CD4-positive, alpha-beta T cell (primary cell): ENCODE results near the gene SYTL5. TPM values are rescaled to one million over a fixed set of nuclear protein-coding genes. Genes with fewer than 3 reads are reported as not detected.

Experiments used
- ATAC-seq: fragments of 200-7000 bp; cut with Tn5 transposase; one replicate; pipeline ENCODE4 v1.10.0; 2022; ENCODE audit warnings: mild to moderate bottlenecking; ENCODE audit not compliant: poor library complexity
- CTCF ChIA-PET: fragments of 350-600 bp; sonication (Branson Sonifier 250); formaldehyde crosslinking; loops from one replicate; lab custom pipeline; 2021; ENCODE audit warnings: antibody characterized with exemption, inconsistent platforms; lab: Charles Lee
- POLR2A ChIA-PET: fragments of 350-600 bp; sonication (Branson Sonifier 250); formaldehyde crosslinking; loops from one replicate; lab custom pipeline; 2021; ENCODE audit warnings: antibody characterized with exemption, inconsistent platforms; lab: Charles Lee
- DNase-seq, 14 experiments: peaks; one replicate each; pipeline ENCODE4 v3.0.0-alpha.2; 2013 to 2020; ENCODE audit warnings: mixed read lengths in 2 of 14
- H3K27ac ChIP-seq, 2 donors: one replicate each; pipeline versions ENCODE4 v1.5.1 to v1.7.0; 2013; ENCODE audit warnings: low read length in 2 of 2, low read depth in 1 of 2, mild to moderate bottlenecking in 1 of 2
- H3K27me3 ChIP-seq, 2 experiments: 1 replicate in 1 of 2; 2 replicates in 1 of 2; pipeline versions ENCODE4 v1.6.1 to v1.7.0; 2013; ENCODE audit warnings: low read length in 2 of 2, control low read depth in 1 of 2, mild to moderate bottlenecking in 1 of 2, moderate library complexity in 1 of 2; ENCODE audit not compliant: insufficient read depth in 2 of 2, control insufficient read depth in 1 of 2
- H3K36me3 ChIP-seq: one replicate; pipeline ENCODE4 v1.6.1; 2013; ENCODE audit warnings: low read length, control low read depth; ENCODE audit not compliant: insufficient read depth
- H3K4me1 ChIP-seq: one replicate; pipeline ENCODE4 v1.6.1; 2013; ENCODE audit warnings: low read length, control low read depth; ENCODE audit not compliant: insufficient read depth
- H3K4me3 ChIP-seq: one replicate; pipeline ENCODE4 v1.5.1; 2013; ENCODE audit warnings: mild to moderate bottlenecking, low read length, moderate library complexity
- H3K9me3 ChIP-seq, 2 experiments: 1 replicate in 1 of 2; 2 replicates in 1 of 2; pipeline versions ENCODE4 v1.6.1 to v1.7.0; 2013; ENCODE audit warnings: low read length in 2 of 2, mild to moderate bottlenecking in 2 of 2, control low read depth in 1 of 2, moderate library complexity in 1 of 2; ENCODE audit not compliant: control insufficient read depth in 1 of 2, insufficient read depth in 1 of 2
- H3K27ac Mint-ChIP-seq: one replicate; pipeline ENCODE4 v1.8.0; 2020; ENCODE audit warnings: mixed read lengths
- H3K27me3 Mint-ChIP-seq: one replicate; pipeline ENCODE4 v1.8.0; 2021; ENCODE audit warnings: mixed read lengths
- H3K36me3 Mint-ChIP-seq: one replicate; pipeline ENCODE4 v1.8.0; 2021; ENCODE audit warnings: low read depth, mixed read lengths
- H3K4me1 Mint-ChIP-seq: one replicate; pipeline ENCODE4 v1.8.0; 2021; ENCODE audit warnings: low read depth, mixed read lengths
- H3K4me3 Mint-ChIP-seq: one replicate; pipeline ENCODE4 v1.8.0; 2020; ENCODE audit warnings: mild to moderate bottlenecking, mixed read lengths
- H3K9me3 Mint-ChIP-seq: one replicate; pipeline ENCODE4 v1.8.0; 2020; ENCODE audit warnings: mixed read lengths
- CTCF ChIP-seq: fragments of 200-600 bp; IDR thresholded peaks from one replicate; pipeline ENCODE4 v1.8.0; 2022; ENCODE audit warnings: antibody characterized with exemption, mild to moderate bottlenecking
- intact Hi-C, 2 experiments: fragments of 100-400 bp; cut with DNase I in 1 of 2; cut with micrococcal nuclease in 1 of 2; formaldehyde crosslinking; loops; one replicate each; pipeline versions ENCODE4 v1.15.1 to v1.9.0; 2023 to 2025; cut with DNase I, micrococcal nuclease
- total RNA-seq, 174 experiments: library from RNA in 2 of 174; stranded (reverse) in 2 of 174; gene quantifications; one replicate each; pipeline ENCODE4 v1.2.3 and lab custom pipeline; 2021 to 2026

SYTL5 gene
- total RNA-seq, 2 experiments from 2014 or later = not detected

DNA sequence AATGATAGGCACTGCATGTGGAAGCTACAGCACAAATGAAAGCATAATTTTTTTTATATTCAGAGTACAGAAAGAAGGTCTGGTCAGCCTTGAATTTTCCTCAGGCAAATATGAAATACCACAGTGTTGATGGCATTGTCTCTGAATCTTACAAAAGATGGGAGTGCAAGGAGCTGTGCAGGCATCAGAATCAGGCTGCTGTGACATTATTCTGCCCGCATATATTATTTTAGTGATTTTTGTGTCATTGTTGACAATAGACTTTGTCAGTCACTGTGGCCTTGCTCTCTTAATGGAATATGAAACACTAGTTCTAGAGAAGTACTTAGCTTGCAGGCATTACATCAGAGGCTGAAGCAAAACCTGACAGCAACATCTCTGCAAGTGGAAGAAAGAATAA lies 42.5 kb downstream of the SYTL5 start:
- TF ChIP-seq CTCF = no peak
- Histone ChIP-seq H3K4me1 (no peaks in the 10 kb centered on the region), H3K27me3 (no peaks in the 10 kb centered on the region), H3K9me3 (no peaks in the 10 kb centered on the region), H3K36me3 (no peaks in the 10 kb centered on the region), H3K27ac (no peak overlapping the region), H3K4me3 (no peak overlapping the region)
- ATAC-seq (no peak), DNase-seq (no peak)
- intact Hi-C loops = no loop called here
- ChIA-PET POLR2A (no interaction called here), CTCF (no interaction called here)
- no peaks in the 10 kb centered on the region for H3K4me1 Mint-ChIP-seq
- no peak overlapping the region for H3K27ac Mint-ChIP-seq
- H3K27me3 Mint-ChIP-seq = no peaks in the 10 kb centered on the region
- no peaks in the 10 kb centered on the region for H3K36me3 Mint-ChIP-seq
- H3K9me3 Mint-ChIP-seq = no peaks in the 10 kb centered on the region
- no peak overlapping the region for H3K4me3 Mint-ChIP-seq

GRCh38 chrX:38050806-38051205 lies 44.5 kb downstream of the SYTL5 start:
- no peaks in the 10 kb centered on the region for H3K27me3 Mint-ChIP-seq
- H3K4me1 Mint-ChIP-seq = no peaks in the 10 kb centered on the region
- ChIA-PET CTCF (no interaction called here), POLR2A (no interaction called here)
- H3K27ac Mint-ChIP-seq = no peak overlapping the region
- H3K36me3 ChIP-seq = no peaks in the 10 kb centered on the region
- TF ChIP-seq CTCF = no peak
- no peak overlapping the region for H3K4me3 ChIP-seq
- H3K4me1 ChIP-seq = no peaks in the 10 kb centered on the region
- H3K4me3 Mint-ChIP-seq = no peak overlapping the region
- no peaks in the 10 kb centered on the region for H3K9me3 Mint-ChIP-seq
- H3K27me3 ChIP-seq = no peaks in the 10 kb centered on the region
- no peaks in the 10 kb centered on the region for H3K9me3 ChIP-seq
- intact Hi-C loops = no loop called here
- DNase-seq (no peak), ATAC-seq (no peak)
- no peak overlapping the region for H3K27ac ChIP-seq
- H3K36me3 Mint-ChIP-seq = no peaks in the 10 kb centered on the region

DNA sequence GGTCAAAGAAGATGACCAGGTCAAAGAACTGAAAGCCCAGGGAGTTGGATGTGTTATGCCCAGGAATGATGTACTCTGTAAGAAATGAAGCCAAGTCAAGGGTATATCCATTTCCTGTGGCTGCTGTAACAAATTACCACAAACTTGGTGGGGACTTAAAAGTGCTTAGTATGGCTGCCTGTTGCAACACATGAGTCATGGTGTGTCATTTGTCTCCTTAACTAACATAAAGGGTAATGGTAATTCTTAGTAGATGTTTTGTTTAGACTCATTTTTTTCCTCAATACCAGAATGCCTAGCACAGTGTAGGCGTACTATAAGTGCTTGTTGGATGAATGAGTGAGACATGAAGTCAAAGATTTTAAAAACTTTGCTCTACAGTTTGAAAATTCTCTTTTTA lies 45.7 kb downstream of the SYTL5 start:
- H3K27me3 Mint-ChIP-seq = no peaks in the 10 kb centered on the region
- no peak for DNase-seq
- no peaks in the 10 kb centered on the region for H3K9me3 Mint-ChIP-seq
- H3K4me3 Mint-ChIP-seq = no peak overlapping the region
- H3K9me3 ChIP-seq = no peaks in the 10 kb centered on the region
- intact Hi-C loops = no loop called here
- no peak overlapping the region for H3K27ac ChIP-seq
- H3K27me3 ChIP-seq = no peaks in the 10 kb centered on the region
- no peaks in the 10 kb centered on the region for H3K36me3 ChIP-seq
- no peak for ATAC-seq
- H3K27ac Mint-ChIP-seq = no peak overlapping the region
- no peaks in the 10 kb centered on the region for H3K36me3 Mint-ChIP-seq
- no peaks in the 10 kb centered on the region for H3K4me1 ChIP-seq
- POLR2A ChIA-PET = no interaction called here
- H3K4me1 Mint-ChIP-seq = no peaks in the 10 kb centered on the region
- no peak for TF ChIP-seq CTCF
- CTCF ChIA-PET = no interaction called here
- H3K4me3 ChIP-seq = no peak overlapping the region
